ENCODE data around the gene SAA4.
"Not testable (repeated sequence)": the region's sequence is repeated elsewhere in the genome, so short reads cannot be mapped to it uniquely, and the experiment has no call there.

Gene SAA4

GRCh38 chr11:18236664-18237356 lies at the start of gene SAA4:
SAA4 (minus strand) TSS chr11:18236802; CDS start chr11:18235926, 876 bp downstream.
- no peak for DNase-seq

GRCh38 chr11:18285841-18286240 lies 49.2 kb upstream of the SAA4 start:
- DNase-seq = no peak

- DNase-seq = no peak
Observed at GRCh38 chr11:18282626-18283025, 46.0 kb upstream of the SAA4 start.

- no peak for DNase-seq
Observed at GRCh38 chr11:18280438-18281045, 43.9 kb upstream of the SAA4 start.

GRCh38 chr11:18277565-18278271 lies 41.1 kb upstream of the SAA4 start:
- DNase-seq = no peak

- no peak for DNase-seq
Observed at GRCh38 chr11:18271206-18271605, 34.6 kb upstream of the SAA4 start.

- no peak for DNase-seq
Observed at GRCh38 chr11:18270102-18270501, 33.5 kb upstream of the SAA4 start.

GRCh38 chr11:18269252-18269651 lies 32.6 kb upstream of the SAA4 start:
- not testable (repeated sequence) for DNase-seq

GRCh38 chr11:18267335-18268133 lies 30.9 kb upstream of the SAA4 start:
- not testable (repeated sequence) for DNase-seq

GRCh38 chr11:18265949-18266348 lies 29.3 kb upstream of the SAA4 start, which contains the start of gene SAA1:
SAA1 (plus strand) TSS chr11:18266264; CDS start chr11:18266888, 624 bp downstream.
- no peak for DNase-seq

- no peak for DNase-seq
Observed at GRCh38 chr11:18264677-18265555, 28.3 kb upstream of the SAA4 start.

- DNase-seq = no peak
Observed at GRCh38 chr11:18264035-18264434, 27.4 kb upstream of the SAA4 start.

GRCh38 chr11:18262681-18263350 lies 26.2 kb upstream of the SAA4 start:
- not testable (repeated sequence) for DNase-seq

GRCh38 chr11:18261721-18262120 lies 25.1 kb upstream of the SAA4 start:
- no peak for DNase-seq

GRCh38 chr11:18259259-18259658 lies 22.7 kb upstream of the SAA4 start:
- no peak for DNase-seq

- DNase-seq = no peak
Observed at GRCh38 chr11:18254781-18255361, 18.3 kb upstream of the SAA4 start.

GRCh38 chr11:18253778-18254338 lies 17.3 kb upstream of the SAA4 start:
- no peak for DNase-seq

- DNase-seq = no peak
Observed at GRCh38 chr11:18253233-18253632, 16.6 kb upstream of the SAA4 start.

GRCh38 chr11:18248561-18248960 lies 12.0 kb upstream of the SAA4 start, which contains the start of gene SAA2:
SAA2 (minus strand) TSS chr11:18248668; CDS start chr11:18248011, 657 bp downstream.
- no peak for DNase-seq

GRCh38 chr11:18247191-18247581 lies 10.6 kb upstream of the SAA4 start:
- DNase-seq = not testable (repeated sequence)

Measured in NCI-H1436 (cell line).